CD4-positive, alpha-beta T cell treated with Interleukin-10 for 1 hour (primary cell): ENCODE data around the gene AARS1.
"Not testable (repeated sequence)": the region's sequence is repeated elsewhere in the genome, so short reads cannot be mapped to it uniquely, and the experiment has no call there.

Experiments
- DNase-seq: peaks from one replicate; pipeline ENCODE4 v3.0.0-alpha.2; 2020

Gene AARS1

DNA sequence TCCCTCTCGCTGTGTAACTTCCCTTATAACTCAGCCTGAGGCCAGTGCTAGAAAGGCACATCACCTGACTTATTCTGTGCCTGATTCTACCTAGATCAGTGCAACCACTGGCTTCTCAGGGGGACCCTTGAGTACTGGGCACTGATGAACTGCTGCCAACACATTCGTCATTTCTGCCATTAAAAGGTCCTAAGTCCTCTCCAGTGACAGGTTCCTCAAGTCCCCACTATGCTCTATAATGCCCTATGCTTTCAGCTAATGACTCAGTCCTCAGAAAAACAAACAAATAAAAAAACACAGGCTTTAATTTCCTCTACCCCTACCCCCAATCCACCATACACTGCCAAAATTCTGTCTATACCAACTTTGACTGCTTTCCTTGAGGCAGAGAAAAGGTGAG is 66.1 kb downstream of the AARS1 start:
- DNase-seq: not testable (repeated sequence)

DNA sequence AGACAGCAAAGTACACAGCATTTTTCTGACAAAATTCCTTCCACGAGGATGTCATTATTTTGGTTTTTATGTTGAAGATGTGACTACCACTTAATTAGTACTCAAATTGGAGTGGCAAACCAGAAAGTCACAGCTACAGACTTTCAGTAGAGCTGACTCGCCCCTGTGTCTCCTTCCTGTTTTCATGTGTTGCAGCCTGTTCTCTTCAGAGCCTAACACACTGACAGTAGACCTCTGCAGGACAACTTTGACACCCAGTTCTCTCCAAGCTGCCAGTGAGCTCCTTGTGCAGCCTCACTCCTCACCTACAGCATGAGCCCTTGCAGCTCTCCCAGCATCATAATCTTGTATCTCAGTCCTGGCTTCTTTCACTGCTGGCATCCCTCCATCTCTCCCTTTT is 66.7 kb downstream of the AARS1 start:
- not testable (repeated sequence) for DNase-seq

DNA sequence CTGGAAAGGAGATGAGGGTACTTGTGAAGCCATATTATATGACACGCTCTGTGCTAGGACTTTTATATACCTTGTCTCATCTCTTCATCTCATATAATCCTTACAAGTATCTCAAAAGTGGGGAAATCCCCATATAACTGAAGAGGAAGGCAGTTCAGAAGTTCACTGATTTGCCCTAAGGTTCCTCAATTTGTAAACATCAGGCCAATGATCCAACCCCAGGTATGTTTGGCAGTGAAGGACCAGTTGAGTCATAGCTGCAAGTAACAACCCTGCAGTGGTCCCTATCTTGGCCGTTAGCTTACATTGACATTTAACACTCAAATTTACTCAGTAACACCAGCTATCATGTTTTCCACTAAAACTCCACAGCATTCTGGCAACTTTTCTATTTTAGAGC is 70.7 kb downstream of the AARS1 start:
- not testable (repeated sequence) for DNase-seq

DNA sequence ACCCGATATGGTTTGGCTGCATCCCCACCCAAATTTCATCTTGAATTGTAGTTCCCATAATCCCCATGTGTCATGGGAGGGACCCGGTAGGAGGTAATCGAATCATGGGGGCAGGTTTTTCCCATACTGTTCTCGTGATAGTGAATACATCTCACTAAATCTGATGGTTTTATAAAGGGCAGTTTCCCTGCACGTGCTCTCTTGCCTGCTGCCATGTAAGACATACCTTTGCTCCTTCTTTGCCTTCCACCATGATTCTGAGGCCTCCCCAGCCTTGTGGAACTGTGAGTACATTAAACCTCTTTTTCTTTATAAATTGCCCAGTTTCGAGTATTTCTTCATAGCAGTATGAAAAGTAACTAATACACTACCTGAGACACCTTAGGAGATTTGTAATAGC is 82.9 kb downstream of the AARS1 start:
- not testable (repeated sequence) for DNase-seq

DNA sequence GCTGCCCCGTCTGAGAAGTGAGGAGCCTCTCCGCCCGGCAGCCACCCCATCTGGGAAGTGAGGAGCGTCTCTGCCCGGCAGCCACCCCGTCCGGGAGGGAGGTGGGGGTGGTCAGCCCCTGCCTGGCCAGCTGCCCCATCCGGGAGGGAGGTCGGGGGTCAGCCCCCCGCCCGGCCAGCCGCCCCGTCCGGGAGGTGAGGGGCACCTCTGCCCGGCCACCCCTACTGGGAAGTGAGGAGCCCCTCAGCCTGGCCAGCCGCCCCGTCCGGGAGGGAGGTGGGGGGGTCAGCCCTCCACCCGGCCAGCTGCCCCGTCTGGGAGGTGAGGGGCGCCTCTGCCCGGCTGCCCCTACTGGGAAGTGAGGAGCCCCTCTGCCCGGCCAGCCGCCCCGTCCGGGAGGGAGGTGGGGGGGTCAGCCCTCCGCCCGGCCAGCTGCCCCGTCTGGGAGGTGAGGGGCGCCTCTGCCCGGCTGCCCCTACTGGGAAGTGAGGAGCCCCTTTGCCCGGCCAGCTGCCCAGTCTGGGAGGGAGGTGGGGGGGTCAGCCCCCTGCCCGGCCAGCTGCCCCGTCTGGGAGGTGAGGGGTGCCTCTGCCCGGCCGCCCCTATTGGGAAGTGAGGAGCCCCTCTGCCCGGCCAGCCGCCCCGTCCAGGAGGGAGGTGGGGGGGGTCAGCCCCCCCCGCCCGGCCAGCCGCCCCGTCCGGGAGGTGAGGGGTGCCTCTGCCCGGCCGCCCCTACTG is 84.5 kb downstream of the AARS1 start:
- DNase-seq: not testable (repeated sequence)

DNA sequence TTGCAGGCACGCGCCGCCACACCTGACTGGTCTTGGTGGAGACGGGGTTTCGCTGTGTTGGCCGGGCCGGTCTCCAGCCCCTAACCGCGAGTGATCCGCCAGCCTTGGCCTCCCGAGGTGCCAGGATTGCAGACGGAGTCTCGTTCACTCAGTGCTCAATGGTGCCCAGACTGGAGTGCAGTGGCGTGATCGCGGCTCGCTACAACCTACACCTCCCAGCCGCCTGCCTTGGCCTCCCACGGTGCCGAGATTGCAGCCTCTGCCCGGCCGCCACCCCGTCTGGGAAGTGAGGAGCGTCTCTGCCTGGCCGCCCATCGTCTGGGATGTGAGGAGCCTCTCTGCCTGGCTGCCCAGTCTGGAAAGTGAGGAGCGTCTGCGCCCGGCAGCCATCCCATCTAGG is 85.3 kb downstream of the AARS1 start:
- not testable (repeated sequence) for DNase-seq

DNA sequence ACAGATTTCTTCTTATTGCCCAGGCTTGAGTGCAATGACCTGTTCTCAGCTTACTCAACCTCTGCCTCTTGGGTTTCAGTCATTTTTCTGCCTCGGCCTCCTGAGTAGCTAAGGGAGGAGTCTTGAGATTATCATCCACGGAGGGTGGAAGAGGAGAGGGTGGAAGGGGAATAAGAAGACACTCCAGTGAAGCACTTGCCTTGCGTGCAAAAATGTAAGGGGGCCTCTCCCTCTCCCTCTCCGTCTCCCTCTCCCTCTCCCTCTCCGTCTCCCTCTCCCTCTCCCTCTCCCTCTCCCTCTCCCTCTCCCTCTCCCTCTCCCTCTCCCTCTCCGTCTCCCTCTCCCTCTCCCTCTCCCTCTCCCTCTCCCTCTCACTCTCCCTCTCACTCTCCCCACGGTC is 85.8 kb downstream of the AARS1 start:
- not testable (repeated sequence) for DNase-seq
